GM19438 (cell line): ENCODE results near the gene IWS1.
"Not testable (repeated sequence)": the region's sequence is repeated elsewhere in the genome, so short reads cannot be mapped to it uniquely, and the experiment has no call there.

Experiments
- ATAC-seq: cut with Tn5 transposase; IDR thresholded peaks from one replicate; pipeline ENCODE4 v1.9.1; 2021; ENCODE audit warnings: low read depth; ENCODE audit not compliant: unreplicated experiment

The IWS1 gene

DNA sequence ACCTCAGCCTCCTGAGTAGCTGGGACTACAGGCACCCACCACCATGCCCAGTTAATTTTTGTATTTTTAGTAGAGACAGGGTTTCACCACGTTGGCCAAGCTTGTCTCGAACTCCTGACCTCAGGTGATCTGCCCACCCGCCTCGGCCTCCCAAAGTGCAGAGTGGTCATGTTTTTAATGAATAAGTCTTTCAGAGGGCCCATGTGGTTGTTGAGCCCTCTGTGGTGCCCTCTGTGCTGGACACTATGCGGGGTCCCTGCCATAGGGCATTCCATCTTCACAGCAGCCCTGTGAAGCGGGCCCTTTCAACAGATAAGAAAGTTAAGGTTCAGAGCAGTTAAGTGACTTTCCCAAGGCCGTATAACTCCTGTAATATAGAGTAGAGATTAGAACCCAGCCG is 35.1 kb upstream of the IWS1 start:
- ATAC-seq: no peak

- ATAC-seq: no peak
These were observed 34.6 kb upstream of the IWS1 start for GRCh38 chr2:127560931-127561280.

DNA sequence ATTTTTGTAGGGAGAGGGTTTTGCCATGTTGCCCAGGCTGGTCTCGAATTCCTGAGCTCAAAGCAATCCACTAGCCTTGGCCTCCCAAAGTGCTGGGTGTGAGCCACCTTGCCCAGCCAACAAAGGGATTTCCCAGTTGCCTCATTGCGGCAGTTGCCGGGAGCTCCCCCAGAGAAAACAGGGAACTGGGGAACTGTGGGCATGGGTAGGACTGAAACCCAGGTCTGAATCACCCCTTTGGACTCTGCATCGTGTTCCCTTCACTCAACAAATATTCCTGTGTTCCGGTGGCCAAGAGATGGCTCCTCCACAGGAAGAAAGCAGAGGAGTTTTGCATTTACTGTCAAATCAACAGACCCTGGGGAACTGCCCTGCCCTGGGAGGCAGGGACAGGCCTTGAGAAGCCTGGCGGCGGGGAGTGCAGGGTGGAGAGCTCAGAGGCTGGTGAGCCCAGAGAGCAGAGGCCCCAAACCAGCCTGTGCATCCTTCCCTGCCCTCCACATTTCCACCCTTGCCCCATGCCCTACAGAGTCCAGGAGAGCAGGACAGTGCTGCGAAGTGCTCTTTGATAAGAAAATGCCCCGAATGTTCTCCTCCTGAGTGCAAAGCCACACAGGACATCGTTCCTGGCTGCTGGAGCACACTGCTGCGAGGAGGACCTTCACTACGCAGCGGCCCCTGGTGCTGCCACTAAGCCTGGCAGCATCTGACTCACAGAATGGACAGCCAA is 34.1 kb upstream of the IWS1 start:
- ATAC-seq: no peak

GRCh38 chr2:127559454-127559853 is 33.2 kb upstream of the IWS1 start:
- no peak for ATAC-seq

- ATAC-seq: no peak
These were observed 32.6 kb upstream of the IWS1 start for GRCh38 chr2:127558911-127559310.

DNA sequence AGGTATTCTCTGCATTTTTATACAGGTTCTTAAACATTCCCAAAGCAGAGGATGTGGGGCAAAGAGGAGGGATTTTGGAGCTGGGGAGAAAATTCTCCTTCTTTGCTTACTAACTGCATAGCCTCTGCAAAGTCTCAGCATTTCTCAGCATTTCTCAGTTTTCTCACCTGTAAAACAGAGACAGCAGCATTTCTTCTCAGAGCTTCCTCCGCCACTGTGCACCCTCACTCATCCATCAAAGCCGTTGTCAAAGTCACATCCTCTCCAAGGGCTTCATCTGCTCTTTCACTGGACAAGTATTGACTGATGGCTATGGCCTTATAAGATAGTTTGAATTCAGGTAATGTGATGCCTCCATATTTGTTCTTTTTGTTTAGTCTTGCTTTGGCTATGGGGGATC is 26.6 kb upstream of the IWS1 start:
- ATAC-seq: no peak

DNA sequence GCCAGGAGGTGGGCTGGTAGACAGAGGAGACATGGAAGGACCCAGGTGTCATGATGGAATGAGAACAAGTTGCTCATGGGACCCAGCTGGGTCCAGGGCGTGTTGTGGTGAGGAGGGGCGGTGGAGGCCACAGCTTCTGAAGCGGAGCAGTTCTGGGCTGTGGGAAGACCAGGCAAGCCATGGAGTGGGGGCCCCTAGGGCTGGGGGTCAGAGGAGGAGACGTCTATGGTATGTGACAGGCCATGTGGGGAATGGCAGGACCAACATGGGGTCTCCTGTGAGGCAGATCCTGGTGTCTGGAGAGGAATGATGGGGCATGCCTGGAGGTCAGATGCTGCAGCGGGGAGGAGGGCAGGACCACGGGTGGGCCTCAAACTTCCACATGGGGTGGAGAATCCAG is 26.0 kb upstream of the IWS1 start:
- ATAC-seq: no peak

DNA sequence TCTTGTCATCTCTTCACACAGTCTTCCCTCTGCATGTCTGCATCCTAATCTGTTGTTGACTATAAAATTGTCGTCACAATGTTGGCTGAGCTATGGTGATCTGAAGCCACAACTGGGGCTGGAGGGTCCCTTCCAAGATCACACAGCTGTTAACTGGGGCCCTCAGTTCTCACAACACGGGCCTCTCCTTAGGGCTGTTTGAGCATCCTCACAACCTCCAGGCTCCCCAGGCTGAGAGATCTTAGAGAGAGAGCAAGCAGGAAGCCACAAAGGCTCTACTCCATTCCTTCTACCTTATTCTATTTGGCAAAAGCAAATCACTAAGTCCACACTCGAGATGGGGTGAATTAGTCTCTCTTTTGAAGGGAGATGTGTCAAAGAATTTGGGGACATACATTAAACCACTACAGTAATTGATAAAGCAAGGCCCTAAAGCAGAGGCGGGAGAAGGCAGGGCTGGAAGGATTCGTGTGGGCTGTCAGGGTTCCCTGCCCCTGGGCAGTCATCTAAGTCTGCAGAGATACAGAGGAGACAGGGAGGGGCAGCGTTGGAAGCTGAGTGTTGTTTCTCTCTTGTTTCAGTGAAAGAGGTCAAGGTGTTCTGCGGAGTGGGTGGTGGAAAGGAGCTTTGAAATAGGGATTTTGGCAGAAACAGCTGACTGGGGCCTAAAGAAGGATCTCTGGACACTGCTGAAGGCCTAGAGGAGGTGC is 25.1 kb upstream of the IWS1 start:
- no peak for ATAC-seq

GRCh38 chr2:127546797-127547196 is 20.5 kb upstream of the IWS1 start:
- no peak for ATAC-seq

- ATAC-seq: no peak
These were observed 19.5 kb upstream of the IWS1 start for GRCh38 chr2:127545796-127546195.

- no peak for ATAC-seq
These were observed 18.9 kb upstream of the IWS1 start for GRCh38 chr2:127545189-127545588.

DNA sequence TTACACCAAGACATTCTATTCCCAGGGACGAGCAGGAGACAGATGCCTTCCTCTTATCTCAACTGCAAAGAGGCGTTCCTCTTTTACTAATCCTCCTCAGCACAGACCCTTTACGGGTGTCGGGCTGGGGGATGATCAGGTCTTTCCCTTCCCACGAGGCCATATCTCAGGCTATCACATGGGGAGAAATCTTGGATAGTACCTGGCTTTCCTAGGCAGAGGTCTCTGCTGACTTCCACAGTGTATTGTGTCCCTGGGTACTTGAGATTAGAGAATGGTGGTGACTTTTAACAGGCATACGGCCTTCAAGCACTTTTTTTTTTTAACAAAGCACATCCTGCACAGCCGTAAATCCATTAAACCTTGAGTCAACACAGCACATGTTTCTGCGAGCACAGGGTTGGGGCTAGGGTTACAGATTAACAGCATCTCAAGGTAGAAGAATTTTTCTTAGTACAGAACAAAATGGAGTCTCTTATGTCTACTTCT is 16.8 kb upstream of the IWS1 start:
- ATAC-seq: not testable (repeated sequence)

DNA sequence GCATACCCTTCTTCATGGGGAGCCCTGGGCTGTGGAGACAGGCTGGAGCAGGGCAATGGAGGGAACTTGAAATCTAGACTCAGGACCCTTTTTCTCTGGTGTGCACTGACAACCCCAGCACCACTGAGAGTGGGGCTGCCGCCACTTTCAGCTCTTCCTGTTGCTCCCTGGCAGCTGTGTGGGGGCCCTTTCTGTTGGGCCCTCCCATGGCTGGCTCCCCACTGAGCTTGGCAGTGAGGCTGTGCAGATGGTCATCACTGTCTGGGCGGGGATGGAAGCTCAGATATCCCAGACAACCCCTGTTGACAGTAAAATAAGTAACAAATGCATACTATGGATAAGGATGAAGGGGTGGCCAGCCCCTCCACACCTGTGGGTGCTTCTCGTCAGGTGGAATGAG is 15.9 kb upstream of the IWS1 start:
- no peak for ATAC-seq

- ATAC-seq: no peak
These were observed 15.5 kb upstream of the IWS1 start for GRCh38 chr2:127541809-127542208.

DNA sequence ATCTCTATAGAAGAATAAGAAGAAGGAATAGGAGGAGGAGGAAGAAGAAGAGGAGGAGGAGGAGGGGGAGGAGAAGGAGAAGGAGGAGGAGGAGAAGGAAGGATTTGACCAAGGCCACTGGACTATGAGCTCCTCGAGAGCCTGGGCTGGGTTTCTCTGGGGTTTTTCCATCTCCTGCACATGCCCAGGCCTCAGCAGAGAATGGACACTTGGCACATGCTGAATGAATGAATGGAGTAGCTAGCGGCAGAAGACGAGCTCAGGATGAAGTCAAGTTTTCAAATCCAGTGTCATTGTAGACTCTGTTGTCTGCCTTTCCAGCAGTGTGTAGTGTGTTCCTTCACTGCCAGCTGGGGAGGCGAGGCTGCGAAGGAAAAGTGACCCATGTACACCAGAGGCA is 11.4 kb upstream of the IWS1 start:
- ATAC-seq: no peak

DNA sequence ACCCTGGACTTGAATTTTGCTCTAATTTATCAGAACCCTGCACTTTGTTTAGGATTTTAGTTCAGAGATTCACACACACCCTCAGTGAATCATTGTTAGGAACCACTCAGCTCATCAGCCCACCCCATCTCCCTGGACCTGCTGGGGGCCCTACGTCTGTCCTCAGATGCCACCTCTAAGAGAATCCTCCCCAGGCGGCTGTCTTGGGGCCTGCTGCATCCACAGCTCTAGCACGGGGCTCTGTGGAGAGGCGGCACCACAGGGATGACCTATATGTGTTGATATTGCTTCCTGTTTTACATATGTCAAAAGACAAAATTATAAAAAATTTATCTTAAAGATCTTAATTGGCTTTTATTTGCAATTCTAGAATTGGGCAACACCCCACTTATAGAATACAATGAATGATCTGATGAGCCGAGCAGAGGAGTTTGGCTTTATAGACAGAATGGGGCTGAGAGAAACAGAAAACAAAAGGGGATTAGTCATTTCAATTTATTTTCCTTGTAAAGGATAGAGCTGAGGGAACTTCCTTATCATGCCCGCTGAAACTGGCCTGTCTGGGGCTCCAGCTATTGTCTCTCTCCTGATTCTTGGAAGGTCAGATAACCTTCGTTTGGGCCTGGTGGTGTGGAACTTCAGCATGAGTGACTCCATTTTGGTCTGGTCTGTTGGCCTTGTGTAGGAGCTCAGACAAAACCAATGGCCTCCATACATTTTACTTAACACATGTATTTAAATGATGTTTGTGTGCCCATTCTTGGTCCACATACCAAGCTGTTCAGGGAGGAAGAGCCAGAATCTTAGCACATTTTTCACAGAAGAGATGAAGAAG is 10.6 kb upstream of the IWS1 start:
- ATAC-seq: no peak

DNA sequence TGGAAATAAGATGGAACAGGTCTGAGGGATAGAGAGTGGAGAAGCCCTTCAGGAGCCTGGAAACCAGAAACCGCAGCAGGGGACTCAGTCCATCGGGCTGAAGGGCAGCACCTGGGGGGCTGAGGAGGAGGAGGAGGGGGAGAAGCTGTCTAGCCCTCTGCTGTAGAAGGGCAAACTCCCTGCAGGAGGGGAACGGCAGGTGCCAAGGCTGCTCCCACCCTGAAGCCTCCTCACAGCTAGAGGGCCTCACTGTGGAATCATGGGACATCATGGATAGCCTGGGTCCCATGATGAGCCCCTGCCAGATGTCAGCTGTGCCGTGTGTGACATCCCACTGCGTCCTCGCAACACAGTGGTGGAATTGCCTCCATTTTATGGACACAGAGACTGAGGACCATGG is 9.6 kb upstream of the IWS1 start:
- ATAC-seq: no peak

- ATAC-seq: no peak
These were observed 9.2 kb upstream of the IWS1 start, which contains the start of gene MYO7B for GRCh38 chr2:127535422-127535901. Gene MYO7B (plus strand): TSS chr2:127535683. CDS start chr2:127559723, 24,040 bp downstream.

- no peak for ATAC-seq
These were observed 6.0 kb upstream of the IWS1 start for GRCh38 chr2:127532296-127532695.

GRCh38 chr2:127531221-127531648 is 4.9 kb upstream of the IWS1 start:
- ATAC-seq: no peak
